Hepatocyte (in vitro differentiated cells): ENCODE results near the gene NCOR2.

Source experiments
- CTCF ChIP-seq: fragments of 200-600 bp; sonication (generic); IDR thresholded peaks from 2 replicates; pipeline ENCODE4 v1.5.1; 2016; ENCODE audit warnings: antibody characterized with exemption, mild to moderate bottlenecking; ENCODE audit not compliant: poor library complexity
- EZH2 ChIP-seq: fragments of 200-600 bp; sonication (generic); IDR thresholded peaks from 2 replicates; pipeline ENCODE4 v1.6.1; 2016; ENCODE audit warnings: antibody characterized with exemption, mild to moderate bottlenecking, borderline replicate concordance

GRCh38 chr12:124555168-124556073 lies 12.0 kb downstream of the NCOR2 start:
- TF ChIP-seq CTCF (no peak), EZH2 (no peak)
